ENCODE data around the gene CSK.

DNA sequence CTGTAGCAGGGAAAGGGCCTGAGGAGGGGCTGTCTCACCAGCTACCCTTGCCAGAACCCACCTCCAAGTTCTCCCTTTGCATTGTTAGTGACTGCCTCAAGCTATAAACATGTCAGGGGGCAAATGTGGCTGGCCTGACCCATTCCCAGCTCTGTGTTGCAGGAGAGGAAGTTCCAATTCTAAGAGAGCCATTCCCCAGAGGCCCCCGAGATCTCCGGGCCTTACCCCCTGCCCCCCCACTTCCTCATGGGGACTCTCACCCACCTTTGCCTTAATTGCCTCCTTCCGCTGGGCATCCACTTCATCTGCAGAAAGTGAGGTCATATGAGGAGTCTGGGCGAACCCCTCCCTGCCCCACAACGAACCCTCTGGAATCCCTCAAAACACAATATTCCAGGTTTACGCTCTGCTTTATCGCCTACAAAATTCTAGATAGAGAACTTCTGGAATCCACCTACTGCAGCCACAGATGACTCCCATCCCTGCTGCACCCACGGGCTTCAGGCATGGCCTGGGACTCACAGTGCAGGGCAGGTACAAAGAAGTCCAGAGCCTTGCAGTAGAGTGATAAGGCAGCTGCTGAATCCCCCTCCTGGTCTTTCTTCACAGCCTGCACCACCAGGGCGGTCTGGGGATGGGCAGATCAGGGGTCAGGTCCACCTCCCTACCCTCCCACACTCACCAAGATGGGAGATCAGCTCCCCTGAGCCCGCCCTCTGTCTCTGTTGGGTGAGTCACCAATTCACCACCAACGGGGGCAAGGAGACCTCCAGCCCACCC lies 57.1 kb downstream of the CSK start:
- TF ChIP-seq, protein P1, sequence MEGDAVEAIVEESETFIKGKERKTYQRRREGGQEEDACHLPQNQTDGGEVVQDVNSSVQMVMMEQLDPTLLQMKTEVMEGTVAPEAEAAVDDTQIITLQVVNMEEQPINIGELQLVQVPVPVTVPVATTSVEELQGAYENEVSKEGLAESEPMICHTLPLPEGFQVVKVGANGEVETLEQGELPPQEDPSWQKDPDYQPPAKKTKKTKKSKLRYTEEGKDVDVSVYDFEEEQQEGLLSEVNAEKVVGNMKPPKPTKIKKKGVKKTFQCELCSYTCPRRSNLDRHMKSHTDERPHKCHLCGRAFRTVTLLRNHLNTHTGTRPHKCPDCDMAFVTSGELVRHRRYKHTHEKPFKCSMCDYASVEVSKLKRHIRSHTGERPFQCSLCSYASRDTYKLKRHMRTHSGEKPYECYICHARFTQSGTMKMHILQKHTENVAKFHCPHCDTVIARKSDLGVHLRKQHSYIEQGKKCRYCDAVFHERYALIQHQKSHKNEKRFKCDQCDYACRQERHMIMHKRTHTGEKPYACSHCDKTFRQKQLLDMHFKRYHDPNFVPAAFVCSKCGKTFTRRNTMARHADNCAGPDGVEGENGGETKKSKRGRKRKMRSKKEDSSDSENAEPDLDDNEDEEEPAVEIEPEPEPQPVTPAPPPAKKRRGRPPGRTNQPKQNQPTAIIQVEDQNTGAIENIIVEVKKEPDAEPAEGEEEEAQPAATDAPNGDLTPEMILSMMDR (IDR thresholded peaks at IDR 0.05) = no peak
- no peak for TF ChIP-seq POLR2AphosphoS5 (IDR thresholded peaks at IDR 0.05)
- TF ChIP-seq POLR2A (IDR thresholded peaks at IDR 0.05) = no peak
- TF ChIP-seq EP300 (IDR thresholded peaks at IDR 0.05; ENCODE audit: low read depth) = no peak

All from transverse colon (tissue), 4 donors.